H9 (cell line): ENCODE results near the gene CCNQ. TPM values are rescaled to one million over a fixed set of nuclear protein-coding genes. Genes with fewer than 3 reads are reported as not detected.

Source experiments
- DNase-seq: peaks from one replicate; pipeline ENCODE4 v3.0.0-alpha.2; 2017
- H2AFZ ChIP-seq: one replicate; pipeline ENCODE4 v1.6.1; 2013; ENCODE audit warnings: mild to moderate bottlenecking, low read length, control low read depth, moderate library complexity
- H2AK5ac ChIP-seq: 2 replicates; pipeline ENCODE4 v1.6.1; 2013; ENCODE audit warnings: low read length, control low read depth, mixed read lengths; ENCODE audit not compliant: insufficient read length
- H2BK120ac ChIP-seq: one replicate; pipeline ENCODE4 v1.6.1; 2013; ENCODE audit warnings: low read depth, mild to moderate bottlenecking, low read length, control low read depth, inconsistent platforms; ENCODE audit not compliant: poor library complexity, severe bottlenecking
- H2BK12ac ChIP-seq: 2 replicates; pipeline ENCODE4 v1.6.1; 2013; ENCODE audit warnings: low read length, control low read depth, mixed read lengths, low read depth; ENCODE audit not compliant: insufficient read length
- H2BK15ac ChIP-seq: 2 replicates; pipeline ENCODE4 v1.6.1; 2013; ENCODE audit warnings: low read depth, low read length, control low read depth
- H2BK20ac ChIP-seq: one replicate; pipeline ENCODE4 v1.6.1; 2013; ENCODE audit warnings: low read depth, mild to moderate bottlenecking, low read length, control low read depth, inconsistent platforms; ENCODE audit not compliant: poor library complexity, severe bottlenecking
- H2BK5ac ChIP-seq: 2 replicates; pipeline ENCODE4 v1.6.1; 2013; ENCODE audit warnings: low read length, control low read depth, mixed read lengths; ENCODE audit not compliant: insufficient read length
- H3K14ac ChIP-seq: 2 replicates; pipeline ENCODE4 v1.6.1; 2013; ENCODE audit warnings: low read length, control low read depth; ENCODE audit not compliant: insufficient read depth
- H3K18ac ChIP-seq: 2 replicates; pipeline ENCODE4 v1.6.1; 2013; ENCODE audit warnings: low read depth, mild to moderate bottlenecking, mixed read lengths, low read length, control low read depth; ENCODE audit not compliant: insufficient read length
- H3K23ac ChIP-seq: 2 replicates; pipeline ENCODE4 v1.6.1; 2013; ENCODE audit warnings: low read length, control low read depth, mixed read lengths, low read depth; ENCODE audit not compliant: insufficient read length
- H3K23me2 ChIP-seq: 2 replicates; pipeline ENCODE4 v1.6.1; 2013; ENCODE audit warnings: low read depth, mild to moderate bottlenecking, mixed read lengths, low read length, control low read depth; ENCODE audit not compliant: insufficient read length, poor library complexity, severe bottlenecking
- H3K27ac ChIP-seq: 2 replicates; pipeline ENCODE4 v1.5.1; 2013; ENCODE audit warnings: low read length, control low read depth, mixed read lengths, low read depth; ENCODE audit not compliant: insufficient read length
- H3K27me3 ChIP-seq: 2 replicates; pipeline ENCODE4 v1.6.1; 2013; ENCODE audit warnings: low read length, control low read depth, inconsistent platforms; ENCODE audit not compliant: insufficient read depth
- H3K4ac ChIP-seq: 2 replicates; pipeline ENCODE4 v1.6.1; 2013; ENCODE audit warnings: low read depth, mild to moderate bottlenecking, control low read depth, inconsistent platforms, low read length, moderate library complexity
- H3K4me1 ChIP-seq: 2 replicates; pipeline ENCODE4 v1.6.1; 2013; ENCODE audit warnings: low read length, control low read depth, inconsistent platforms; ENCODE audit not compliant: insufficient read depth
- H3K4me2 ChIP-seq: 2 replicates; pipeline ENCODE4 v1.6.1; 2013; ENCODE audit warnings: low read length, control low read depth, mixed read lengths; ENCODE audit not compliant: insufficient read length, insufficient read depth
- H3K56ac ChIP-seq: 2 replicates; pipeline ENCODE4 v1.6.1; 2013; ENCODE audit warnings: low read depth, mild to moderate bottlenecking, mixed read lengths, low read length, control low read depth; ENCODE audit not compliant: insufficient read length
- H3K79me1 ChIP-seq: 2 replicates; pipeline ENCODE4 v1.6.1; 2013; ENCODE audit warnings: low read depth, mild to moderate bottlenecking, moderate library complexity, low read length, control low read depth, inconsistent platforms; ENCODE audit not compliant: insufficient read depth, poor library complexity, severe bottlenecking
- H3K79me2 ChIP-seq: 2 replicates; pipeline ENCODE4 v1.6.1; 2013; ENCODE audit warnings: low read length, control low read depth, inconsistent platforms; ENCODE audit not compliant: insufficient read depth
- H3K9ac ChIP-seq: 2 replicates; pipeline ENCODE4 v1.6.1; 2013; ENCODE audit warnings: low read length, control low read depth, mixed read lengths; ENCODE audit not compliant: insufficient read length; ENCODE audit errors: extremely low read depth
- H3K9me3 ChIP-seq: one replicate; pipeline ENCODE4 v1.6.1; 2013; ENCODE audit warnings: low read depth, low read length, inconsistent platforms; ENCODE audit not compliant: control insufficient read depth
- H3T11ph ChIP-seq: one replicate; pipeline ENCODE4 v1.6.1; 2013; ENCODE audit warnings: mild to moderate bottlenecking, low read length, control low read depth, inconsistent platforms
- H4K20me1 ChIP-seq: one replicate; pipeline ENCODE4 v1.6.1; 2013; ENCODE audit not compliant: control insufficient read depth, insufficient read length, insufficient read depth
- H4K5ac ChIP-seq: 2 replicates; pipeline ENCODE4 v1.6.1; 2013; ENCODE audit warnings: low read depth, mild to moderate bottlenecking, mixed read lengths, low read length, control low read depth; ENCODE audit not compliant: insufficient read length
- H4K8ac ChIP-seq: replicated peaks from 2 replicates; pipeline ENCODE4 v1.6.1; 2013; ENCODE audit warnings: low read length, control low read depth, mixed read lengths, low read depth; ENCODE audit not compliant: insufficient read length
- H4K91ac ChIP-seq: 2 replicates; pipeline ENCODE4 v1.6.1; 2013; ENCODE audit warnings: low read depth, mild to moderate bottlenecking, moderate library complexity, mixed read lengths, low read length, control low read depth; ENCODE audit not compliant: insufficient read length
- H3K27ac Mint-ChIP-seq, 3 experiments: 2 replicates in 2 of 3; 3 replicates in 1 of 3; pipeline ENCODE4 v1.8.0; 2020 to 2021; ENCODE audit warnings: mixed read lengths in 3 of 3, mild to moderate bottlenecking in 1 of 3, moderate library complexity in 1 of 3
- H3K27me3 Mint-ChIP-seq: 2 replicates; pipeline ENCODE4 v1.8.0; 2021; ENCODE audit warnings: low read depth, mild to moderate bottlenecking, moderate library complexity, mixed read lengths
- H3K36me3 Mint-ChIP-seq, 3 experiments: 2 replicates in 2 of 3; 3 replicates in 1 of 3; pipeline ENCODE4 v1.8.0; 2020 to 2021; ENCODE audit warnings: low read depth in 3 of 3, mixed read lengths in 3 of 3; ENCODE audit not compliant: insufficient read depth in 1 of 3
- H3K4me1 Mint-ChIP-seq, 2 experiments: 2 replicates each; pipeline ENCODE4 v1.8.0; 2020; ENCODE audit warnings: mixed read lengths in 2 of 2
- H3K4me3 Mint-ChIP-seq, 2 experiments: 2 replicates in 1 of 2; 3 replicates in 1 of 2; pipeline ENCODE4 v1.8.0; 2020 to 2021; ENCODE audit warnings: mild to moderate bottlenecking in 2 of 2, mixed read lengths in 2 of 2, moderate library complexity in 1 of 2
- H3K9me3 Mint-ChIP-seq, 2 experiments: 2 replicates in 1 of 2; 3 replicates in 1 of 2; pipeline ENCODE4 v1.8.0; 2020; ENCODE audit warnings: mild to moderate bottlenecking in 2 of 2, mixed read lengths in 2 of 2, moderate library complexity in 1 of 2
- CTCF ChIP-seq: fragments of 200-600 bp; sonication (generic); conservative IDR thresholded peaks from 3 replicates; pipeline ENCODE4 v1.8.0; 2021; ENCODE audit warnings: antibody characterized with exemption, mild to moderate bottlenecking
- WGBS: extraction: QIAGEN DNeasy Blood & Tissue Kit; methylation state at CpG from one replicate; pipeline ENCODE4 v1.1.7; 2013; ENCODE audit warnings: missing lambda C conversion rate, low lambda C conversion rate, mixed read lengths; ENCODE audit not compliant: insufficient read length; ENCODE audit errors: extremely low coverage; 5-methylcytosine and 5-hydroxymethylcytosine counted together
- total RNA-seq: library from RNA; stranded (reverse); gene quantifications from 2 replicates; pipeline ENCODE4 v1.2.1, GENCODE V29; 2021

The CCNQ gene
- total RNA-seq, 1 experiment from 2014 or later, result 18.4 TPM

DNA sequence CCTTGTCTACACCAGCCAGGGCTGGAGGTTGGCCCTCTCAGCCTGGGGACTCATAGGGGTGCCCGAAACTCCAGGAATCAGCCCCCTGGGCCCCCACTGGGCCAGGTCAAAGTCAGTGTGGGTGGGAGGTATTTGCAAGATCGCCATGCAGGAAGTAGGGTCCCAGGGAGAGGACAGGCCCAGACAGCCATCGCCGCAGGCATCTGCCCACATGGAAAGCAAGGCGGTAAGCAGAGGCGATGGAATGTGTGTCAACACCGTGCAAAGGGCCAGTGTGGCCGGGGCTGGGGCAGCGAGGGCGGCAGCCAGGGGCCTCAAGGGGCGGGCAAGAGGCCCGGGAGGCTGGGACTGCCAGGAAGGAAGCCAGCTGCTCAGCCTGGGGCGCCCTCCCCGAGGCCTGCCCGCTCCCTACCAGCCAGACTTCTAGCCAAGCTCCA is 28.8 kb upstream of the CCNQ start:
- Histone ChIP-seq H3K14ac (no peak overlapping the region), H3K4me2 (no peak overlapping the region), H3K23ac (no peak overlapping the region), H3K18ac (no peak overlapping the region), H3K27ac (no peak overlapping the region), H2AFZ (no peak overlapping the region), H4K5ac (no peak overlapping the region), H2BK120ac (no peak overlapping the region), H4K91ac (no peak overlapping the region), H3K4ac (no peak overlapping the region), H2BK15ac (no peak overlapping the region), H3K4me1 (no peaks in the 10 kb centered on the region), H4K20me1 (no peaks in the 10 kb centered on the region), H3K9me3 (peaks cover 21% of the 10 kb centered on the region), H2BK20ac (no peak overlapping the region), H3K79me2 (no peaks in the 10 kb centered on the region), H3K23me2 (no peaks in the 10 kb centered on the region), H3K27me3 (no peaks in the 10 kb centered on the region), H3T11ph (no peak overlapping the region), H4K8ac (no peak overlapping the region), H3K79me1 (no peaks in the 10 kb centered on the region), H2AK5ac (no peak overlapping the region), H2BK12ac (no peak overlapping the region), H3K9ac (no peak overlapping the region), H3K56ac (no peak overlapping the region), H2BK5ac (no peak overlapping the region)
- peaks cover 0 to 2% (median 0%) of the 10 kb centered on the region in 3 experiments; a peak in 2 of 7 replicates for H3K36me3 Mint-ChIP-seq
- no peak for DNase-seq
- no peak overlapping the region for H3K4me3 Mint-ChIP-seq
- no peak for TF ChIP-seq CTCF
- no peaks in the 10 kb centered on the region for H3K4me1 Mint-ChIP-seq
- WGBS, result no CpG with 5 or more reads among the region's 15 CpGs
- peaks cover 27% of the 10 kb centered on the region for H3K27me3 Mint-ChIP-seq
- H3K9me3 Mint-ChIP-seq, result peaks cover 65 to 75% of the 10 kb centered on the region in 2 experiments
- H3K27ac Mint-ChIP-seq, result no peak overlapping the region
